ENCODE results near the gene IREB2. TPM values are rescaled to one million over a fixed set of nuclear protein-coding genes. Genes with fewer than 3 reads are reported as not detected.
"Not testable (repeated sequence)": the region's sequence is repeated elsewhere in the genome, so short reads cannot be mapped to it uniquely, and the experiment has no call there.

The IREB2 gene
- total RNA-seq, 1 experiment from 2014 or later: 18.0 TPM

- DNase-seq (ENCODE audit: low spot score): no peak
Measured at GRCh38 chr15:78479650-78480049, 41.6 kb downstream of the IREB2 start.

DNA sequence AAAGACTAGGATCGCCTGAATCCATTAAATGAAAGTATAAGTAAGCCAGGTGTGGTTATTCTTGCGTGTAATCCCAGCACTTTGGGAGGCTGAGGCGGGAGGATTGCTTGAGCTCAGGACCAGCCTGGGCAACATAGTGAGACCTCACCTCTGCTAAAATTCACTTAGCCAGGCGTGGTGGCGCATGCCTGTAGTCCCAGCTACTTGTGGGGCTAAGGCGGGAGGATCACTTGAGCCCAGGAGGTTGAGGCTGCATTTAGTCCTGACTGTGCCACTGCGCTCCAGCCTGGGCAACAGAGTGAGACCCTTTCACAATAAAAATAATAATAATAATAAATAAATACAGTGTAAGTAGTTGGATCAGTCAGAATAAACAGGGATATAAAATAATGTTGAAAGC, 43.9 kb downstream of the IREB2 start:
- no peak for DNase-seq (ENCODE audit: low spot score)

- DNase-seq (ENCODE audit: low spot score): no peak
Measured at GRCh38 chr15:78492872-78493271, 54.9 kb downstream of the IREB2 start.

DNA sequence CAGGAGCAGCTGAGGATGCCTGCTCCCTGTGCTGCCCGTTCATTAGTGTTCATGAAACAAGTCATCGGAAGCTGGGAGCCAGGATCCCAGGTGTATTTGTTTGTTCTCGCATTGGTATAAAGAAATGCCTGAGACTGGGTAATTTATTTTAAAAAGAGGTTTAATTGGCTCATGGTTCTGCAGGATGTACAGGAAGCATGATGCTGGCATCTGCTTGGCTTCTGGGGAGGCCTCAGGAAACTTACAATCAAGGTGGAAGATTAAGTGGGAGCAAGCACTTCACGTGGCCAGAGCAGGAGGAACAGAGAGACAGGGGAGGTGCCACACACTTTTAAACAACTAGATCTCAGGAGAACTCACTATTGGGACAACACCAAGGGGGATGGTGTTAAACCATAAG, 63.8 kb downstream of the IREB2 start:
- no peak for DNase-seq (ENCODE audit: low spot score)

- DNase-seq (ENCODE audit: low spot score): no peak
Measured at GRCh38 chr15:78502641-78503040, 64.6 kb downstream of the IREB2 start.

- peak; percentile 95 for DNase-seq (ENCODE audit: low spot score)
Measured at GRCh38 chr15:78506971-78507830, 69.2 kb downstream of the IREB2 start, which contains the start of gene HYKK. Gene HYKK, plus strand, starts transcription at chr15:78507577. Its CDS starts 5,512 bp downstream, at chr15:78513089.

DNA sequence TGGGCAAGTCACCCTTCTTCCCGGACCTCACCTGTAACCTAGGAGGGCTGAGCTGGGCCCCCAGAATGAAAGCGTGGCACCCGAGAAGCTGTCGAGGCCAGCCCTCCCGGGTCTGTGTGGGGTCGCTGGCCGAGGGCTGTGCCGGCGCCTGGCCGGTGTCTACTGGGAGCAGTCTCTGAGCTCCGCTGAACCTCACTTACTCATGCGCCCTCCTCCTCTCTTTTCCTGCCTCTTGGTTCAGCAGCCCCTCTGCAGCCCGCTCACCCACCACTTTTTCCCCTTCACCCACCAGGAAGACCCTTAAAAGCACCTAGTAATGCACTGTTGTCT, 69.8 kb downstream of the IREB2 start:
- DNase-seq (ENCODE audit: low spot score): peak; percentile 3

- no peak for DNase-seq (ENCODE audit: low spot score)
Measured at GRCh38 chr15:78508272-78508671, 70.3 kb downstream of the IREB2 start.

GRCh38 chr15:78509726-78510312, 71.8 kb downstream of the IREB2 start:
- no peak for DNase-seq (ENCODE audit: low spot score)

DNA sequence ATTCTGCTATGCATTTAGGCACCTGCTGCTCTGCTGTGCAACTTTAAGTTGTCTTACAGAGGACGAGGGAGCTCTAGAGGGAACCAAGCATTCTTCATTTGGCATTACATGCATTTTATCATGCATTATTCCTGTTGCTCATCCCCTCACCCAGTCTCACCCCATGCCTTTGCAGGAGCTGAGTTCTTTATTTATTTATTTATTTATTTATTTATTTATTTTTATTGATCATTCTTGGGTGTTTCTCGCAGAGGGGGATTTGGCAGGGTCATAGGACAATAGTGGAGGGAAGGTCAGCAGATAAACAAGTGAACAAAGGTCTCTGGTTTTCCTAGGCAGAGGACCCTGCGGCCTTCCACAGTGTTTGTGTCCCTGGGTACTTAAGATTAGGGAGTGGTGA, 82.0 kb downstream of the IREB2 start:
- not testable (repeated sequence) for DNase-seq (ENCODE audit: low spot score)

- no peak for DNase-seq (ENCODE audit: low spot score)
Measured at GRCh38 chr15:78524230-78524629, 86.2 kb downstream of the IREB2 start.

GRCh38 chr15:78527325-78527724, 89.3 kb downstream of the IREB2 start:
- no peak for DNase-seq (ENCODE audit: low spot score)

DNA sequence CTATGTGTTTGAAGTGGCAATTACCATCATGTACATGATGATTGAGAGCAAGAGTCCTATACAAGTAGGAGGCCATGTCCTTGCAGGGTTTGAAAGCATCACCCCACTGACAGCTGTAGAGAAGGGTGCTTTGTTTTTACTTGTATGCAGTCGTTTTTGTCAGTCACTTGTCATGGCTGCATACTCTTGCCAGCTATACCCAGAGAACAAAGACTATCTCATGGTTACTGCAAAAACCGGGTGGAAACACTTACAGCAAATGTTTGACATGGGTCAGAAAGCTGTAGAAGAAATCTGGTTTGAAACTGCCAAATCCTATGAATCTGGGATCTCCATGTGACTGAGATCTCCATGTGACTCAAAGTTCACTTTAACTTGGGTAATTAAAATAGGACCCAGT, 95.3 kb downstream of the IREB2 start:
- no peak for DNase-seq (ENCODE audit: low spot score)

GRCh38 chr15:78536134-78536533, 98.1 kb downstream of the IREB2 start:
- no peak for DNase-seq (ENCODE audit: low spot score)

DNA sequence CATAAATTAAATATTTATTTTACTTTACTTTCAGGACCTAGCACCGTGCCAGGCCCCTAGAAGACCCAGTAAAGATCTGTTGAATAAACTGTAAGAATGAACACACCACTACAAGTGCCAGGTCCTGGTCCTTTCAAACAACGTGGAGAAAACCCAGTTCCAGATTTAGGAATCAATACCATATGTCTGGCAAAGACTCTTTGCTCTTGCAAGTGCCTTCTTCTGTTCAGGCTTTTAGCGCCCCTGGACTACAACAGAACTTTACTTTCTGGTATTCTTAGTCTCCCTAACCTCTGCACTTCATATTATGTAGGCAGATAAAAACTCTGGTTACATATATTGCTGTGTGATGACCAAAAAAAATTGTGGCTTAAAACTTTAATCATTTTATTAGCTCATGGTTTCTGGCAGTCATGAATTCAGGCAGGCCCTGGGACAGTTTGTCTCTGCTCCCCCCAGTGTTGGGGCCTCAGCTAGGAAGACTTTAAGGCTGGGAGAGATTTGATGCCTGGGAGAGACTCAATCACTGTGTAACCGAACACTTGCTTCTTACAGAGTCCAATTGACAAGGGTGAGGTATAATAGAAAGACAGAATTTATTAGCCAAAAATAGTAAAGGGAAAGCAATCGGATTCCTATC, 99.4 kb downstream of the IREB2 start:
- DNase-seq (ENCODE audit: low spot score): no peak

DNA sequence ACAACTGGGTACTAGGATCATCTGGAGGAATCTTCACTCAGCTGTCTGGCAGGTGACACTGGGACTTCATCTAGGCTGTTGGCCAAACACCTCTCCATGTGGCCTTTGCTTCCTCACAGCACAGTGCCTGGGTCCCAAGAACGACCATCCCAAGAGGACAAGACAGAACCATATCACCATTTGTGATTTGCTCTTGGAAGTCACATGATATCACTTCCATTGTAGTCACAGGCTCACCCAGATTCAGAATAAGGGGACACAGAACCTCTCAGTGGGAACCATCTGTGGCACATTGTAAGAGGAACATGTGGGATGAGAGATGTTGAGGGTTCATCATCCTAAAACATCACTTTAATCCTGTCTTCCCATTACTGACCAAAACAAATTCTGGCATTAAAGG, 100.3 kb downstream of the IREB2 start:
- DNase-seq (ENCODE audit: low spot score): no peak

- not testable (repeated sequence) for DNase-seq (ENCODE audit: low spot score)
Measured at GRCh38 chr15:78539464-78540140, 101.6 kb downstream of the IREB2 start.

DNA sequence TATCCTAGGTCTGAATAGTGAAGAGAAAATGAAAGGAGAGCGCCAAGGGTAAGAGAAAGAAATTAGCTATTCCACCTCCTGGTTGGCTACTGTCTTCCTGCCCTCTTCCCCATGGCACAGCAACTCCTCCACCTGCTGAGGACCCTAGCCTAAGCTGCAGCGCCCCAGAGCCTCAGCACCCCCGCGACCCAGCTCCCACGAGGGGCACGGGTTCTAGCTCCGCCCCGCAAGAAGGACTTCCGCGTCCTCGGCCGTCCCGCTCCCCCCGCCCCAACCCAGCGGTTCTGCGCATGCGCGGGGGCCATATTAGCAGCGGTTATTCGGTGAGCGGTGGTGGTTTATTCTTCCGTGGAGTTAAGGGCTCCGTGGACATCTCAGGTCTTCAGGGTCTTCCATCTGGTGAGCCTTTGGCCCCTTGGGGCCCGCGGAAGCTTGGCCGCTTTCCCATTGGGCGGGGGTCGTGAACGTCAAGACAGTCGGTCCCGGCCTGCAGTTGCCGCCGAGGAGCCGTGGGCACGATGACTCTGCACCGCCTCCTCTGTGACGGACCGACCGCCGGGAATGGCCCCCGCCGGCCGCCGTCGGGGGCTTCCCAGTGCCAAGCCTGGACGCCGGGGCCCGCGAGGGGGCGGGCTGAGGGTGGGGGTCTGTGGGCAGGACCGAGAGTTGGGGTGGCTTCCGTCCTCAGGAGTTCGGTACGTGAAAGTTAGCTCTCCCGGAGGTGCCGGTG, 102.3 kb downstream of the IREB2 start, which contains the start of gene PSMA4:
TSS of gene PSMA4 (plus strand) at position 304 of the 730 bp plus-strand sequence. CDS start 1,484 bp downstream, outside the sequence.
- DNase-seq (ENCODE audit: low spot score): peak; percentile 70

DNA sequence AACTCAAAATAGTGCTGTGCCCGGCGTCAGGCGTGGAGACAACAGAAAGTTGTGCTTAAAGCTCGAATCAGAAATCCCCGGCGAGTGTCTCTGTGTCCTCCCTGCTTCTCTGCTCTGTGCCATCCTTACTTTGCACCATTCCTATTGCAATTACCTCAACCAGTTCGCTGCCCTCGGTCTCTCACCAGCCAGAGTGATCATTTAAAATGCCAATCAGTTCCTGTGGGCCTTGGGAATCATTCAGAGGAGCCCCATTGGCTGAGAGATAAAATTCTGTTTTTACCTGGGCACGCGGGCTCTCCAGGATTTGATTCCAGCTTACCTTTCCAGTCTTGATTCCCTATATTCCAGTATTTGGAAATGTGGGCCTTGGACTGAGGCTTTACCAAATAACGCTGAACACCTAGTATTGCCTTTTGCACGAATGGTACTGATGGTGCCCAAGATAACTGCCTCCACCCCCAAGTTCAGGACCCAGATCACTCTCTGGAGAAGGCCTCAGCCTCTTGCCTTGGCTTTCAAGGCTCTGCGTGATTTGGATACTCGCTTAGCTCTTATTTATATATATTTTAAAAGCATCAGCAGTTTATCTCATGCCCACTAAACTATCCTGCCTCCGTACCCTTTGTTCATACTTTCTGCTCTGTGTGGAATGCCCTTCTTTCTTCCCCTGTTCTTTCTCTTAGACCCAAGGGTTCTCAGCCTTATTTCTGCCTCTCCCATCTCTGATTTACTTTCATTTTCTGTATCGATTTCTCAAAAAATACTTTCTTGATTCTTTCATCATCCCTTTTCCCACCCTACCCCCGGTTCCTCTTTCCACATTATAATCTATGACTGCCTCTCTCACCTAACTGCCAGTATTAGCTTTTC, 103.1 kb downstream of the IREB2 start:
- DNase-seq (ENCODE audit: low spot score): peak; percentile 2

- no peak for DNase-seq (ENCODE audit: low spot score)
Measured at GRCh38 chr15:78541744-78542034, 103.7 kb downstream of the IREB2 start.

- DNase-seq (ENCODE audit: low spot score): no peak
Measured at GRCh38 chr15:78542647-78543046, 104.6 kb downstream of the IREB2 start.

Measured in A172 (cell line).